HG02763 (cell line): ENCODE results near the gene PCGF1.
"Not testable (repeated sequence)": the region's sequence is repeated elsewhere in the genome, so short reads cannot be mapped to it uniquely, and the experiment has no call there.

Source experiments
- ATAC-seq: cut with Tn5 transposase; IDR thresholded peaks from one replicate; pipeline ENCODE4 v1.9.1; 2021; ENCODE audit warnings: mild to moderate bottlenecking, moderate library complexity; ENCODE audit not compliant: unreplicated experiment

PCGF1 gene

GRCh38 chr2:74474481-74474880 lies 33.0 kb downstream of the PCGF1 start:
- no peak for ATAC-seq

DNA sequence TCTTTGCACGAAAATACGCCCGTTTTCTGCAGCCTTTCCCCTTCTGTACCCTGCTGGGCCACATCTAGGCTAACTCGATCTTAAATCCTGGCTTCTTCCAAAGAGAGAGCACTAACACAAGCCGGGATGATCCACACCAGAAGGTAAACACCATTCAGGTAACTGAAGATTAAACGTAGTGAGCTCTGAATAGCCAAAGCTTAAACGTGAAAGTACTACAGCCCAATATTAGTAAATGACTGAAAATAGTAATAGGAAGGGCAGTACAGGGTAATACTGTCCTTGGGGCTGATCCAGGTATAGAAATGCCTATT lies 34.6 kb downstream of the PCGF1 start:
- ATAC-seq = no peak

DNA sequence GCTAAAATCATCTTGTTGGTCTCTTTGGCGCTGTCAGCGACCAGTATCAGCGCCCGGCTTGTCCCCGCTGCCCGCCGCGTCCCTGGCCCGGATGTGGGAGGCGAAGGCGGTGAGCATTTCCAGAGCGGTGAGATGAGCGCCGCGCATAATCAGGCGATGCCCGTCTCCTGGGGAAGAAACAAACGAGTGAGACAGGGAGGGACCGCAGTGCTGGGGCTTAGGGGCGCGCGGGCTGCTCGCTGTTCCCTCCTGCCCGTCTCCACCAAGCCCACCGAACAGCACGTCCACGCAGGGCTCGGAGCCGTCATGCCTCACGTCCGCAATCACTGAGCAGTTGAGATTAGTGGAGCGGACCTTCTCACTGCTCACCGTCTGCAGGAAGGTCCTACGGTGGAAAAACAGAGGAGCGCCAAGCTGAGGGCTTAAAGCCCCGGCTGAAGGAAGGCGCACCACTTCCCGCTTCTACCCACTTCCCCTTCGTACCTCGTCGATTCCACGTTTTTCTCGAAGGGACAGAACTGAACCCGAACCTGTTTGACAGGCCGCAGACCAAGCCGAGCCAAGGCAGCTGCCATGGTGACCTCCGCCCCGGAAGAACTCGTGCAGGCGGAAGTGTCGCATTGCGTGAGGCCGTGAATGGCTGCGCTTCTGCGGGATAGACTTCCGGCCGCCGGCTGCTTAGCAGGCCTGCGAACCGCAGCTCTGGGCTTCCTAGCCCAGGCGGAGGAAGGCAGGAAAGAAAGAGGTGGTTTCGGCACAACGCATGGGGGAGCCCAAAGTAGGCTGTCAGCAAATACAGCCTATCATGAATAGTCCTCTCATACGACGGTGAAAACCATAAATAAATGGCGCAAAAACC lies 35.2 kb downstream of the PCGF1 start, which contains the start of gene MRPL53:
Gene MRPL53 (minus strand): TSS at position 595 of the 859 bp plus-strand sequence. CDS start 20 bp downstream, at position 575.
- ATAC-seq = peak; percentile 91

- no peak for ATAC-seq
Measured at GRCh38 chr2:74471332-74472065, 36.0 kb downstream of the PCGF1 start.

- not testable (repeated sequence) for ATAC-seq
Measured at GRCh38 chr2:74470742-74471141, 36.8 kb downstream of the PCGF1 start.

DNA sequence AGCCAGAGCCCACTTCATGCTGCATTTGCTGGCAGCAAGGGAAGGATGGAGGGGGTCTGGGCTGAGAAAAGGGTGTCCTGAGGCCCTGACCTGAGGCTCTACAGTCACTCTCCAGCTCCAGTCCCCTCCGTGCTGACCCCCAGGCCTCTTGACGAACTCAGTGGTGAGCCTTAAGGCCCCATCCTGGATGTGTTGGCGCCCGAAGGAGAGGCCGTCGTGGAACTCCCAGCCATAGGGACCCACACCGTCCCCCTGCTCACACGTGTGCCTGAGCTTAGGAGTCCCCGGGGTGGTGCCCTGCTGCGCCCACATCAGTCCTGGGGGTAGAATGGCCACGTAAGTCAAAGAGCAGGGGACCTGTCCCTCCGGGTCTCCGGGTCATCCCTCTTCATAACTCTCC lies 43.1 kb downstream of the PCGF1 start:
- no peak for ATAC-seq

GRCh38 chr2:74462786-74463105 lies 44.7 kb downstream of the PCGF1 start:
- ATAC-seq = no peak

GRCh38 chr2:74462054-74462785 lies 45.3 kb downstream of the PCGF1 start:
- ATAC-seq = no peak

GRCh38 chr2:74461187-74462053 lies 46.1 kb downstream of the PCGF1 start:
- ATAC-seq = no peak

DNA sequence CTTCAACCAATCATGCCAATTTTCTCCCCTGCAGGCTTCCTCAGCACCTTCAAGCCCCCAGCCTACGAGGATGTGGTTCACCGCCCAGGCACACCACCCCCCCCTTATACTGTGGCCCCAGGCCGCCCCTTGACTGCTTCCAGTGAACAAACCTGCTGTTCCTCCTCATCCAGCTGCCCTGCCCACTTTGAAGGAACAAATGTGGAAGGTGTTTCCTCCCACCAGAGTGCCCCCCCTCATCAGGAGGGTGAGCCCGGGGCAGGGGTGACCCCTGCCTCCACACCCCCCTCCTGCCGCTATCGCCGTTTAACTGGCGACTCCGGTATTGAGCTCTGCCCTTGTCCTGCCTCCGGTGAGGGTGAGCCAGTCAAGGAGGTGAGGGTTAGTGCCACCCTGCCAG lies 47.3 kb downstream of the PCGF1 start:
- ATAC-seq = not testable (repeated sequence)

DNA sequence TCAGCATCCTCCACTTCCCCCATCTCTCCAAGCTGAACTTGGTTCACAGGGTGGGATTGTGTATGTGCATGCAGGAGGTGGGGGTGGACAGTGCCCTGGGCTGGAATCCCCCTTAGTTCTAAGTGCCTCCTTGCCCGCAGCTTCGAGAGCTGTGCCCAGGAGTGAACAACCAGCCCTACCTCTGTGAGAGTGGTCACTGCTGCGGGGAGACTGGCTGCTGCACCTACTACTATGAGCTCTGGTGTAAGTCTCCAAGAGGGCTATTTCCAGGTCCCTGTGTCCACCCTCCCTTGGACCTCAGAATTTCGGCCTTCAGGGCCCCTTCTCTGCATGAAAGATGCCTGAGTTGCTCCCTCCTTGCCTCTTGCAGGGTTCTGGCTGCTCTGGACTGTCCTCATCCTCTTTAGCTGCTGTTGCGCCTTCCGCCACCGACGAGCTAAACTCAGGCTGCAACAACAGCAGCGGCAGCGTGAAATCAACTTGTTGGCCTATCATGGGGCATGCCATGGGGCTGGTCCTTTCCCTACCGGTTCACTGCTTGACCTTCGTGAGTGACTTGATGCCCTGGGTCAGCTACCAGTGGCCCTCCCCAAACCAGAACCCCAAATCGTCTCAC lies 47.9 kb downstream of the PCGF1 start:
- not testable (repeated sequence) for ATAC-seq

GRCh38 chr2:74458938-74459363 lies 48.5 kb downstream of the PCGF1 start:
- no peak for ATAC-seq

DNA sequence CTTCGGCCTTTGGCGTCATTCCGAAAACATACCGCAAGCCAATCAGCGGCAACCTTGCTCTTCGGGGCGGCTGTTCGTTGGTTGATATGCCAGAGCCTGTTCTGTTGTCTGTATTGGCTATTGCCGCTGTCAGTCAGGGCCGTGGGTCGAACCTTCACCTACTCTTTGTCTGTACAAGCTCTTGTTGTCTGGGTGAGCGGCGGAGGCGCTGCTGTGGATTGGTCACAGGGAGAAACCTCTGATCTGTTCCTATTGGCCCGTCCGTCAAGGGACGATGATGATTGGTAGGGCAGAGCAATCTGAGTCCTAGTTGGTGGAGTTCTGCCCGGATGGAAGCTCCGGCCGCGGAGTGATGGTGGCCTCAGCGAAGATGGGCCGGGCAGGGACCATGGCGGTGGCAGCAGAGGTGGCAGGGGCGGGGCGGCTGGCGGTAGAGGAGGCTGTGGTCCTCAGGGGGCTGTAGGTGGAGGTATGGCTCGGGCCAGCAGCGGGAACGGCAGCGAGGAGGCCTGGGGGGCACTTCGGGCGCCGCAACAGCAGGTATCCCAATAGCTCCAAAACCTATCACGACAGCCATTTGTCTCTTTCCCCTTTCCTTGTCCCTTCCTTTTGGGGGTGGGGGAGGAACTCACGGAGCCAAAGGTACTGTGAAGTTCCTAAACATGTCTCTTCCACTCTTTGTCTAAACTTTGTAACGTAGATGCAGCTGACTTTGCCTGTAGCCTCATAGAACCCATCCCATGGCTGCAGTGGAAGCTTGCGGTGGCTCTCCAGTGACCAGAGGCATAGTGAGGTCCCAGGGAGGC lies 49.2 kb downstream of the PCGF1 start, which contains the start of gene WBP1:
Gene WBP1 (plus strand): TSS at position 307 of the 806 bp plus-strand sequence. CDS start 165 bp downstream, at position 472.
- ATAC-seq = peak; percentile 83

GRCh38 chr2:74457549-74458131 lies 49.9 kb downstream of the PCGF1 start:
- ATAC-seq = peak; percentile 36

- no peak for ATAC-seq
Measured at GRCh38 chr2:74457129-74457548, 50.4 kb downstream of the PCGF1 start.
